SU-DHL-6 (cell line): Measurements from ENCODE around the gene E2F1.

Experiments
- H2AFZ ChIP-seq: fragments of 200-600 bp; sonication (generic); 2 replicates; pipeline ENCODE4 v1.6.1; 2014; ENCODE audit warnings: low read depth, mild to moderate bottlenecking, moderate library complexity, mixed read lengths, antibody characterized with exemption, low read length; ENCODE audit not compliant: severe bottlenecking
- H3F3A ChIP-seq: fragments of 200-600 bp; shearing (Covaris generic); 2 replicates; pipeline ENCODE4 v1.6.0; 2016; ENCODE audit warnings: antibody characterized with exemption, mild to moderate bottlenecking; ENCODE audit not compliant: insufficient read depth
- H3K27ac ChIP-seq: fragments of 200-600 bp; sonication (generic); 2 replicates; pipeline ENCODE4 v1.5.1; 2016; ENCODE audit warnings: low read depth, mild to moderate bottlenecking, low read length, moderate library complexity, mixed read lengths
- H3K27me3 ChIP-seq: fragments of 200-600 bp; sonication (generic), shearing (Covaris generic); 2 replicates; pipeline ENCODE4 v1.6.0; 2014; ENCODE audit warnings: mild to moderate bottlenecking, low read length
- H3K36me3 ChIP-seq: fragments of 200-600 bp; sonication (generic); 2 replicates; pipeline ENCODE4 v1.6.1; 2014; ENCODE audit warnings: mild to moderate bottlenecking, low read length, mixed read lengths
- H3K4me2 ChIP-seq: fragments of 300-600, 200-600 bp; shearing (Covaris generic), sonication (generic); 2 replicates; pipeline ENCODE4 v1.6.0; 2014; ENCODE audit warnings: low read length, low read depth, mild to moderate bottlenecking; ENCODE audit not compliant: poor library complexity, severe bottlenecking
- H3K4me3 ChIP-seq: fragments of 200-600 bp; sonication (generic); 2 replicates; pipeline ENCODE4 v1.5.1; 2014; ENCODE audit warnings: antibody characterized with exemption, low read length, mild to moderate bottlenecking, mixed read lengths; ENCODE audit not compliant: insufficient read depth, poor library complexity, severe bottlenecking
- H3K79me2 ChIP-seq: fragments of 200-600 bp; sonication (generic); 2 replicates; pipeline ENCODE4 v1.6.1; 2014; ENCODE audit warnings: mild to moderate bottlenecking, low read length, moderate library complexity; ENCODE audit not compliant: insufficient read depth
- H3K9ac ChIP-seq: fragments of 200-600 bp; sonication (generic); 2 replicates; pipeline ENCODE4 v1.7.0; 2014; ENCODE audit warnings: mild to moderate bottlenecking, low read length
- H3K9me2 ChIP-seq: fragments of 200-600 bp; sonication (generic); replicated peaks from 2 replicates; pipeline ENCODE4 v1.6.1; 2014; ENCODE audit warnings: low read length; ENCODE audit not compliant: insufficient read depth
- H3K9me3 ChIP-seq: fragments of 200-600 bp; sonication (generic); 2 replicates; pipeline ENCODE4 v1.6.1; 2014; ENCODE audit warnings: low read length, mixed read lengths; ENCODE audit not compliant: insufficient read depth
- H4K20me1 ChIP-seq: fragments of 200-600 bp; sonication (generic); 2 replicates; pipeline ENCODE4 v1.6.1; 2014; ENCODE audit warnings: low read depth, mild to moderate bottlenecking, antibody characterized with exemption, low read length, moderate library complexity, mixed read lengths
- CTCF ChIP-seq: fragments of 200-600 bp; sonication (generic); IDR thresholded peaks from one replicate; pipeline ENCODE4 v1.5.1; 2017; ENCODE audit warnings: antibody characterized with exemption, mild to moderate bottlenecking, low read length, moderate library complexity; ENCODE audit not compliant: insufficient read depth, poor library complexity, severe bottlenecking
- EZH2phosphoT487 ChIP-seq: fragments of 200-600 bp; sonication (generic), shearing (Covaris generic); conservative IDR thresholded peaks from 2 replicates; pipeline ENCODE4 v1.6.1; 2018; ENCODE audit warnings: mild to moderate bottlenecking, antibody characterized with exemption, low read length, moderate library complexity, mixed read lengths

E2F1 gene

GRCh38 chr20:33713865-33714367 is 27.7 kb upstream of the E2F1 start:
- Histone ChIP-seq H3K27ac (no peak overlapping the region), H3K27me3 (no peaks in the 10 kb centered on the region), H3K4me3 (no peak overlapping the region), H3K9me3 (no peaks in the 10 kb centered on the region), H4K20me1 (no peaks in the 10 kb centered on the region), H3F3A (peaks cover 5% of the 10 kb centered on the region; the same call in 1 of the 2 replicates), H3K9me2 (no peaks in the 10 kb centered on the region), H3K9ac (no peak overlapping the region), H2AFZ (no peak overlapping the region), H3K79me2 (peaks cover 10% of the 10 kb centered on the region; the same call in 1 of the 2 replicates), H3K36me3 (no peaks in the 10 kb centered on the region), H3K4me2 (no peak overlapping the region)
- TF ChIP-seq CTCF (no peak), EZH2phosphoT487 (no peak)

GRCh38 chr20:33711446-33711738 is 25.2 kb upstream of the E2F1 start:
- no peak overlapping the region for H2AFZ ChIP-seq
- H3K27me3 ChIP-seq, result no peaks in the 10 kb centered on the region
- no peak overlapping the region for H3K4me3 ChIP-seq
- H3K9me2 ChIP-seq, result no peaks in the 10 kb centered on the region
- no peak overlapping the region for H3K27ac ChIP-seq
- H3K9ac ChIP-seq, result no peak overlapping the region
- peaks cover 1% of the 10 kb centered on the region; the same call in 1 of the 2 replicates for H3K79me2 ChIP-seq
- no peak overlapping the region for H3K4me2 ChIP-seq
- no peaks in the 10 kb centered on the region for H3K9me3 ChIP-seq
- TF ChIP-seq EZH2phosphoT487 (no peak), CTCF (no peak)
- H3K36me3 ChIP-seq, result no peaks in the 10 kb centered on the region
- no peaks in the 10 kb centered on the region for H4K20me1 ChIP-seq
- H3F3A ChIP-seq, result peaks cover 5% of the 10 kb centered on the region; the same call in 1 of the 2 replicates

GRCh38 chr20:33710681-33711445 is 24.7 kb upstream of the E2F1 start:
- no peaks in the 10 kb centered on the region for H3K9me3 ChIP-seq
- H3K27me3 ChIP-seq, result no peaks in the 10 kb centered on the region
- H3F3A ChIP-seq, result peaks cover 5% of the 10 kb centered on the region; the same call in 1 of the 2 replicates
- no peaks in the 10 kb centered on the region for H4K20me1 ChIP-seq
- no peak overlapping the region for H3K27ac ChIP-seq
- no peak overlapping the region for H3K9ac ChIP-seq
- no peaks in the 10 kb centered on the region for H3K79me2 ChIP-seq
- no peak overlapping the region for H3K4me3 ChIP-seq
- no peaks in the 10 kb centered on the region for H3K9me2 ChIP-seq
- no peak for TF ChIP-seq EZH2phosphoT487
- TF ChIP-seq CTCF, result no peak
- H3K36me3 ChIP-seq, result no peaks in the 10 kb centered on the region
- no peak overlapping the region for H2AFZ ChIP-seq
- H3K4me2 ChIP-seq, result no peak overlapping the region
